Uterus (tissue), 4 donors: ENCODE data around the gene CDC25C. TPM values are rescaled to one million over a fixed set of nuclear protein-coding genes. Genes with fewer than 3 reads are reported as not detected.
A peak's percentile ranks its signal among the peaks of the same experiment; 100 is the strongest.

Experiments
- DNase-seq, 2 donors: peaks; one replicate each; pipeline ENCODE4 v3.0.0-alpha.2; 2019 to 2020
- H3K27ac ChIP-seq, 2 donors: fragments of 200-600 bp; sonication (generic); 1 replicate in 1 of 2; 2 replicates in 1 of 2; pipeline ENCODE4 v1.5.1; 2016 to 2018
- H3K27me3 ChIP-seq, 2 donors: fragments of 200-600 bp; sonication (generic); one replicate each; pipeline ENCODE4 v1.5.1; 2018 to 2019; ENCODE audit warnings: control low read depth in 1 of 2
- H3K36me3 ChIP-seq, 2 donors: fragments of 200-600 bp; sonication (generic); one replicate each; pipeline ENCODE4 v1.5.1; 2019; ENCODE audit warnings: control low read depth in 1 of 2
- H3K4me1 ChIP-seq, 2 donors: fragments of 200-600 bp; sonication (generic); one replicate each; pipeline ENCODE4 v1.5.1; 2018 to 2019; ENCODE audit warnings: control low read depth in 1 of 2
- H3K4me3 ChIP-seq, 2 donors: fragments of 200-600 bp; sonication (generic); 1 replicate in 1 of 2; 2 replicates in 1 of 2; pipeline ENCODE4 v1.5.1; 2018 to 2019; ENCODE audit warnings: mild to moderate bottlenecking in 1 of 2
- H3K9me3 ChIP-seq, 2 donors: fragments of 200-600 bp; sonication (generic); one replicate each; pipeline ENCODE4 v1.5.1; 2019; ENCODE audit warnings: control low read depth in 1 of 2
- POLR2A ChIP-seq, 2 donors: fragments of 450-650 bp; IDR thresholded peaks; one replicate each; pipeline ENCODE4 v1.6.1; 2016; ENCODE audit warnings: antibody characterized with exemption in 2 of 2, mild to moderate bottlenecking in 1 of 2, moderate library complexity in 1 of 2
- intact Hi-C: fragments of 100-400 bp; cut with DNase I; formaldehyde crosslinking; loops from one replicate; pipeline ENCODE4 v1.15.1; 2023; ENCODE audit warnings: low total_unique reads
- total RNA-seq, 4 donors: library from RNA; depleted of rRNA in 3 of 4; stranded (reverse); fragments of >200 nt in 3 of 4; gene quantifications; one replicate each; pipeline versions ENCODE4 v1.1.0 to v1.2.4, GENCODE V29; 2014 to 2023
- TF ChIP-seq, protein P1 (sequence below), 4 experiments: fragments of 200-600 bp in 2 of 4; fragments of 450-650 bp in 2 of 4; sonication (generic) in 2 of 4; IDR thresholded peaks; one replicate each; pipeline ENCODE4 v1.5.1; 2016 to 2019; ENCODE audit warnings: antibody characterized with exemption in 4 of 4, mild to moderate bottlenecking in 2 of 4, moderate library complexity in 1 of 4
- donor health status: DM: yes; HTN: yes; CAD: no.

The CDC25C gene
- total RNA-seq, 4 donors from 2014 or later = 4.6 TPM; not detected in 3

DNA sequence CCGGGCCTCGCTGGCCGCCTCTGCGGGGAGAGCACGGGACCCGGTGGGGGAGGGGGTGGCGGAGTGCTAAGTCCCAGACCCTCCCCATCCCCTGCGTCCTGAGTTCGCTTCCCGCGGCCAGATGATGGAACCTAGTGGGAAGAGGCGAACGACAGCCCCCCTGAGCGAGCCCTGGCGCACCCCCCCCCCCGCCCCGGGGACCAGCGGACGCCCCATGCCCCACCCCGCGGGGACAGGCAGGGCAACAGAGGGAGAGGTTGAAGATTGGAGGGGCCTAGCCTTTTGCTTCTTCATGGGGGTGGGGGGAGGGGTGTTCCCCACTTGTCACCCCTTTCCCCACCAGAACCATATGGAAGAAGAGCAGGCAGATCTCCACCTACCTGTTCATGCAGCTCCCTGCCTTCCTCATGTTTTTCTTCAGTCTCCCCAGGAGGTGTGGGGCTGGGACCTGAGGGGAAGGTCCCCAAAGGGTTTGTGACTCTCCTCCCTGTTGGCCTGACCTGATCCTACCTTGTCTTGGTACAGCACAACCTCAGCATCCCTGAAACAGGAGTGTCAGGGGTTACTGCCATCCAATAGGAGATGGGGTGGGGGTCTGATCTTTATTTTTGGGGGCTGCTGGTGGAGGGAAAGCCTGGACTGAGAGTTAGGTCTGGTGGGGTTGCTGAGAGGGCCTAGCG, 6.9 kb upstream of the CDC25C start:
- no peaks in the 10 kb centered on the region for H3K27me3 ChIP-seq
- H3K4me3 ChIP-seq = peak overlapping the region; percentile 88 to 99
- H3K9me3 ChIP-seq = no peaks in the 10 kb centered on the region
- DNase-seq = no peak
- TF ChIP-seq, protein P1, sequence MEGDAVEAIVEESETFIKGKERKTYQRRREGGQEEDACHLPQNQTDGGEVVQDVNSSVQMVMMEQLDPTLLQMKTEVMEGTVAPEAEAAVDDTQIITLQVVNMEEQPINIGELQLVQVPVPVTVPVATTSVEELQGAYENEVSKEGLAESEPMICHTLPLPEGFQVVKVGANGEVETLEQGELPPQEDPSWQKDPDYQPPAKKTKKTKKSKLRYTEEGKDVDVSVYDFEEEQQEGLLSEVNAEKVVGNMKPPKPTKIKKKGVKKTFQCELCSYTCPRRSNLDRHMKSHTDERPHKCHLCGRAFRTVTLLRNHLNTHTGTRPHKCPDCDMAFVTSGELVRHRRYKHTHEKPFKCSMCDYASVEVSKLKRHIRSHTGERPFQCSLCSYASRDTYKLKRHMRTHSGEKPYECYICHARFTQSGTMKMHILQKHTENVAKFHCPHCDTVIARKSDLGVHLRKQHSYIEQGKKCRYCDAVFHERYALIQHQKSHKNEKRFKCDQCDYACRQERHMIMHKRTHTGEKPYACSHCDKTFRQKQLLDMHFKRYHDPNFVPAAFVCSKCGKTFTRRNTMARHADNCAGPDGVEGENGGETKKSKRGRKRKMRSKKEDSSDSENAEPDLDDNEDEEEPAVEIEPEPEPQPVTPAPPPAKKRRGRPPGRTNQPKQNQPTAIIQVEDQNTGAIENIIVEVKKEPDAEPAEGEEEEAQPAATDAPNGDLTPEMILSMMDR (IDR thresholded peaks at IDR 0.05) = peak in 2 of 4 experiments; percentile 0 to 8
- TF ChIP-seq POLR2A (IDR thresholded peaks at IDR 0.05) = no peak
- H3K27ac ChIP-seq = peak overlapping the region; percentile 92 to 100
- intact Hi-C loops = no loop called here
- H3K36me3 ChIP-seq = no peaks in the 10 kb centered on the region
- peaks cover 5 to 6% of the 10 kb centered on the region in 2 donors for H3K4me1 ChIP-seq

DNA sequence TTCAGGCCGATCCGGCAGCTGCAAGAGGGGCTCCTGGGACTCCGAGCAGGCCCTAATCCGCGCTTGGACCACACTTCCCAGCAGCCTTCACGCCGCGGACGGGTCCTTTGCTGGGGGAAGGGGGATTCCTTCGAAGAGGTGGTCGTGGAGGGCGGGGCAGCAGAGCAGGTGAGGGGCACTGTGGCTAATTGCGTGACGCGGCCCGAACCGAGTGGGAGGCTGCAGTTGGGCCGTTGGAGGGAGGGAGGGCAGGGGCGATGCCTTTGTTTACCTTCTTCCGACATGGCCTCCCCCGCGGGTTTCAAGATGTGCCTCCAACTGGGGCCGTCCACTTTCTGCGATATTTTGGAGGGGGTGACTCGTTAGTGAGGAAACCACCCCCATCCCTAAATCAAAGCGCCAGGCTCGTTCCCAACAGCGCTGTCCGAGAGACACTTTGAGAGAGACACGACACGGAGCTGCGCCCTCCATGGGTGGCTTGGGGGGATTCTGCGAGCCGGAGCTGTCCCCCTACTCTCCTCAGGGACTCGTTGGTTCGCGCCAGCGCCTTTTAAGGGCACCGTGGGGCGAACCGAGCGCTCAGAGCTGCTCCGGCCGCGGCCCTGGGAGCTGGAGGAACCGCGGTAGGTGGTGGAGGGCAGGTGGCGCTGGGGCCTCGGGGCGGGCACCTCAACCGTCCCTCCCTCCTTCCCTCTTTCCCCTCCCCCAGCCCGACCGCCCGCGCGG, 6.2 kb upstream of the CDC25C start, which contains the start of gene FAM53C:
FAM53C (plus strand) TSS at position 582 of the 726 bp plus-strand sequence. CDS start 3,070 bp downstream, outside the sequence.
- intact Hi-C loops = no loop called here
- H3K4me3 ChIP-seq = peak within 1 kb of the TSS; percentile 88 to 99
- no peaks in the 10 kb centered on the region for H3K36me3 ChIP-seq
- TF ChIP-seq, protein P1 (IDR thresholded peaks at IDR 0.05) = peak in 3 of 4 experiments; percentile 1 to 35 (median 28)
- peak; percentile 87 to 94 for TF ChIP-seq POLR2A (IDR thresholded peaks at IDR 0.05)
- H3K27me3 ChIP-seq = no peaks in the 10 kb centered on the region
- peak within 1 kb of the TSS; percentile 92 to 100 for H3K27ac ChIP-seq
- H3K4me1 ChIP-seq = peaks cover 5 to 6% of the 10 kb centered on the region in 2 donors
- peak; percentile 88 to 91 for DNase-seq
- no peaks in the 10 kb centered on the region for H3K9me3 ChIP-seq

DNA sequence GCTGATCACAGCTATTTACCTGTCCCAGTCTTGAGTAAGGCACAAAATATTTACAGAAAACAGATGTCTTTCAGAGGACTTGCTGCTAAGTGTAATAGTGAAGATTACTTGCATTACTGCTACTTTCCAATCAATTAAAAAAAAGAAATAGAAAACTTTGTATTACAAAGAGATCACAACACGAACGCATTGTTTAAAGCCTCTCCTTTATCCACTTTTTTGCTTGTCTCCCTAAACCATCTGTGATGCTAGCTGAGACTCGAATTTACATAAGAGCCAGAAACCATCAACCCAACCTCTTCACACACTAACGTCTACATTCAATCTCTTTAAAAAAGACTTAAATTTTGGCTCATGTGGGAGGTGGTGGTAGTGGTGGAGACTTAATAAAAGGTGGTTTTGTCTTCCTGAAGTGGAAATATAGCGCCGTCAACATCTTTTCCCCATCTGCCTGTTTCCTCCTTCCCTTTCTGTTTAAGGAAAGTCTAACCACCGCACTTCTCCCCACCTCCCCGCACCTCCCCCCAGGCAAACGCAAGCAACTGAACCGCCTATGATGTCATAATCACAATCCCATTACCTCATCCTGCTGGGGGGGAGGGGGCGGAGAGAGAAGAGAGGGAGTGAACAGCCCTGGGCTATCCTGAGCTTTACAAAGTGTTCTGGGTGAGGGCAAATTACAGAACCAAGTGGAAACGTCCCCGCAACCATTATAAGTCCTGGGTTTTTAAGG, 5.5 kb upstream of the CDC25C start:
- Histone ChIP-seq H3K27ac (peak overlapping the region; percentile 92 to 100), H3K4me3 (peak overlapping the region; percentile 88 to 99), H3K36me3 (no peaks in the 10 kb centered on the region), H3K27me3 (no peaks in the 10 kb centered on the region), H3K9me3 (no peaks in the 10 kb centered on the region), H3K4me1 (peaks cover 5 to 6% of the 10 kb centered on the region in 2 donors)
- TF ChIP-seq, protein P1 (IDR thresholded peaks at IDR 0.05) = no peak
- no peak for TF ChIP-seq POLR2A (IDR thresholded peaks at IDR 0.05)
- intact Hi-C loops = no loop called here
- peak; percentile 84 to 91 for DNase-seq

DNA sequence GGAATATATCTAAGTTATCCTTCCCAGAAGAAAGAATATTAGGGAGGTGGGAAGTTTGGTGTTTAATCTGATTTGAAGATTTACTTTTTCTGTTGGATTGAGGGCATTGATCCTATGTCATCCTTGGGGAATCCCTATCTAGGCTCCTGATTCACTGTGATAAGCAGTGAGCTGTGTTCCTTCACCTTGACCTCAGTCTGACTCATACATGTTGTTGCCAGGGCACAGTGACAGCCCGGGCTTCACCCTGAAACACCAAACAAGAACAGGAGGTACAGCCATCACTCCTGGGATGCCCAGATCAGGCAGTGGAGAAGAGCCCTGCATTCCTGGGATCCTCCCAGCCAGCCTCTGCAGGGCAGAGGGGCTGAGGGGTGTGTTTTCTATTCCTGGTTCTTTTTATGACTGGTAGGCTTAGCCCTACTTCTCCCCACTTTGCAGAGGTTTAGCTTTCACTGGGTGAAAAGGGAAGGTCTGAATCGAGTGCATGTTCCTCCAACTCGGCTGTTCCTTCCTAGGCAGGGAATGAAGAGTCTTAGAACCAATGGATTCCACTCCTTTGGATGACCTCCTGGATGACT, 3.4 kb upstream of the CDC25C start:
- Histone ChIP-seq H3K27ac (no peak overlapping the region), H3K4me1 (peaks cover 5 to 6% of the 10 kb centered on the region in 2 donors), H3K36me3 (no peaks in the 10 kb centered on the region), H3K4me3 (no peak overlapping the region), H3K27me3 (no peaks in the 10 kb centered on the region), H3K9me3 (no peaks in the 10 kb centered on the region)
- intact Hi-C loops = no loop called here
- TF ChIP-seq, protein P1 (IDR thresholded peaks at IDR 0.05) = no peak
- TF ChIP-seq POLR2A (IDR thresholded peaks at IDR 0.05) = no peak
- DNase-seq = no peak
